ENCODE measurements around the gene ZBTB42.

GRCh38 chr14:104820669-104821228, 19.8 kb downstream of the ZBTB42 start:
- TF ChIP-seq, protein P1, sequence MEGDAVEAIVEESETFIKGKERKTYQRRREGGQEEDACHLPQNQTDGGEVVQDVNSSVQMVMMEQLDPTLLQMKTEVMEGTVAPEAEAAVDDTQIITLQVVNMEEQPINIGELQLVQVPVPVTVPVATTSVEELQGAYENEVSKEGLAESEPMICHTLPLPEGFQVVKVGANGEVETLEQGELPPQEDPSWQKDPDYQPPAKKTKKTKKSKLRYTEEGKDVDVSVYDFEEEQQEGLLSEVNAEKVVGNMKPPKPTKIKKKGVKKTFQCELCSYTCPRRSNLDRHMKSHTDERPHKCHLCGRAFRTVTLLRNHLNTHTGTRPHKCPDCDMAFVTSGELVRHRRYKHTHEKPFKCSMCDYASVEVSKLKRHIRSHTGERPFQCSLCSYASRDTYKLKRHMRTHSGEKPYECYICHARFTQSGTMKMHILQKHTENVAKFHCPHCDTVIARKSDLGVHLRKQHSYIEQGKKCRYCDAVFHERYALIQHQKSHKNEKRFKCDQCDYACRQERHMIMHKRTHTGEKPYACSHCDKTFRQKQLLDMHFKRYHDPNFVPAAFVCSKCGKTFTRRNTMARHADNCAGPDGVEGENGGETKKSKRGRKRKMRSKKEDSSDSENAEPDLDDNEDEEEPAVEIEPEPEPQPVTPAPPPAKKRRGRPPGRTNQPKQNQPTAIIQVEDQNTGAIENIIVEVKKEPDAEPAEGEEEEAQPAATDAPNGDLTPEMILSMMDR (IDR thresholded peaks at IDR 0.05) = peak; percentile 25 to 66 (median 54)
- TF ChIP-seq EP300 (IDR thresholded peaks at IDR 0.05) (no peak), POLR2A (IDR thresholded peaks at IDR 0.05) (no peak)

All from tibial nerve (tissue), 4 donors.